ENCODE data around the gene RTP5. TPM values are rescaled to one million over a fixed set of nuclear protein-coding genes. Genes with fewer than 3 reads are reported as not detected.
A peak's percentile ranks its signal among the peaks of the same experiment; 100 is the strongest.

Gene RTP5
- total and polyA plus RNA-seq, 7 donors: 0.16 to 0.19 TPM; not detected in 5

DNA sequence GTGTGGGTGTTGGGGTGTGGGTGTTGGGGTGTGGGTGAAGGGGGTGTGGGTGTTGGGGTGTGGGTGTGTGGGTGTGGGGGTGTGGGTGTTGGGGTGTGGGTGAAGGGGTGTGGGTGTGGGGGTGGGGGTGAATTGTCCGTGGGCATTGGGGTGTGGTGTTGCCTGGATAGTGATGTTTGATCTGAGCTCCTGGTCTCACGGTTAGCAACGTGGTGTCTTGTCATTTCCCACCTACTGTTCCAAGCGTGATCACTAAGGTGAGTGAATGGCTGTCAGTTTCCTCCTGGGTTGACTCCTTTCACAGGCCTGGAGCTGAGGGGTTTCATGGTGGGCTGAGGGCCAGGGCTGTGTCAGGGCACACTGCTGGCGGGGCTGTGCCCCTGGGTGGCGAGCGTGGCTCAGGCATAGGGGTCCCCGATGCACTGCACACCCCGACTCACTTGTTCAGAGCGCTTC lies 27.2 kb downstream of the RTP5 start:
- no peak overlapping the region for H3K27ac ChIP-seq
- no peaks in the 10 kb centered on the region for H3K9me3 ChIP-seq
- H3K36me3 ChIP-seq: no peaks in the 10 kb centered on the region
- intact Hi-C loops (cut with DNase I): no loop called here
- no peak for TF ChIP-seq EP300 (IDR thresholded peaks at IDR 0.05)
- no peak for TF ChIP-seq POLR2A (IDR thresholded peaks at IDR 0.05)
- no peak for TF ChIP-seq POLR2AphosphoS5 (IDR thresholded peaks at IDR 0.05)
- TF ChIP-seq, protein P1, sequence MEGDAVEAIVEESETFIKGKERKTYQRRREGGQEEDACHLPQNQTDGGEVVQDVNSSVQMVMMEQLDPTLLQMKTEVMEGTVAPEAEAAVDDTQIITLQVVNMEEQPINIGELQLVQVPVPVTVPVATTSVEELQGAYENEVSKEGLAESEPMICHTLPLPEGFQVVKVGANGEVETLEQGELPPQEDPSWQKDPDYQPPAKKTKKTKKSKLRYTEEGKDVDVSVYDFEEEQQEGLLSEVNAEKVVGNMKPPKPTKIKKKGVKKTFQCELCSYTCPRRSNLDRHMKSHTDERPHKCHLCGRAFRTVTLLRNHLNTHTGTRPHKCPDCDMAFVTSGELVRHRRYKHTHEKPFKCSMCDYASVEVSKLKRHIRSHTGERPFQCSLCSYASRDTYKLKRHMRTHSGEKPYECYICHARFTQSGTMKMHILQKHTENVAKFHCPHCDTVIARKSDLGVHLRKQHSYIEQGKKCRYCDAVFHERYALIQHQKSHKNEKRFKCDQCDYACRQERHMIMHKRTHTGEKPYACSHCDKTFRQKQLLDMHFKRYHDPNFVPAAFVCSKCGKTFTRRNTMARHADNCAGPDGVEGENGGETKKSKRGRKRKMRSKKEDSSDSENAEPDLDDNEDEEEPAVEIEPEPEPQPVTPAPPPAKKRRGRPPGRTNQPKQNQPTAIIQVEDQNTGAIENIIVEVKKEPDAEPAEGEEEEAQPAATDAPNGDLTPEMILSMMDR (IDR thresholded peaks at IDR 0.05): no peak
- WGBS, 2 donors: 81 to 89% methylated on average over 10 of the region's 10 CpGs
- H3K4me1 ChIP-seq: peaks cover 0 to 12% (median 7%) of the 10 kb centered on the region in 4 donors
- H3K27me3 ChIP-seq: peaks cover 0 to 10% (median 0%) of the 10 kb centered on the region in 3 donors
- no peak for DNase-seq
- no peak overlapping the region for H3K4me3 ChIP-seq

DNA sequence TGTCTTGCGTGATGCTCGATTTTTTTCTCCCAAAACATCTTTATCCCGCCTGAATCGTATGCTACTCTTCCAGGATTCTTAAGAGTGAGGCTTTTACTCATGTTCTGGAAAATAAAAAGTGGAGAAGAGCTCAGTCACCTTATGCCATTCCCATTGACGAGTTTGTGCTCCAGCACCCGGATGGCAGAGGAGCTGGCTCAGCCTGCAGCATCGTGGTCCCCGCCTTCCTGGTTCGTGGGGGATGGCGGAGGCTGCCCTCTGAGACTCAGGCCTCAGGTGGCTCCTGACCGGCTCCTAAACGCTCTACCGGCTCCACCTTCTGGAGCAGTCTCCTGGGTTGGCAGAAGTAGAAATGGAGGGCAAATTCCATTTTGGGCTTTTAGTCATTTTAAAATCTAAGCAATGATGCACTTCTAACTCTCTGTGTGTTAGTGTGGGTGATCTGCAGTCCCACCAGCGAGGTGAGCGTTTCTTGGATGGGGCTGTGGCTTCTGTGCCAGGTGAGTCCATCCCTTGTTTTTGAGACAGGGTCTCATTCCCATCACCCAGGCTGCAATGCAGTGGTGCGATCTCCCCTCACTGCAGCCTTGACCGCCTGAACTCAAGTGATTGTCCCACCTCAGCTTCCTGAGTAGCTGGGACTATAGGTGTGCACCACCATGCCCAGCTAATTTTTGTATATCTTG lies 27.8 kb downstream of the RTP5 start:
- intact Hi-C loops (cut with DNase I): no loop called here
- H3K4me3 ChIP-seq: no peak overlapping the region
- no peaks in the 10 kb centered on the region for H3K36me3 ChIP-seq
- no peak overlapping the region for H3K27ac ChIP-seq
- H3K4me1 ChIP-seq: peaks cover 0 to 13% (median 8%) of the 10 kb centered on the region in 4 donors
- WGBS, 2 donors: 84 to 91% methylated on average over 17 of the region's 17 CpGs
- no peak for DNase-seq
- TF ChIP-seq EP300 (IDR thresholded peaks at IDR 0.05): no peak
- H3K27me3 ChIP-seq: peaks cover 0 to 10% (median 0%) of the 10 kb centered on the region in 3 donors
- H3K9me3 ChIP-seq: no peaks in the 10 kb centered on the region

DNA sequence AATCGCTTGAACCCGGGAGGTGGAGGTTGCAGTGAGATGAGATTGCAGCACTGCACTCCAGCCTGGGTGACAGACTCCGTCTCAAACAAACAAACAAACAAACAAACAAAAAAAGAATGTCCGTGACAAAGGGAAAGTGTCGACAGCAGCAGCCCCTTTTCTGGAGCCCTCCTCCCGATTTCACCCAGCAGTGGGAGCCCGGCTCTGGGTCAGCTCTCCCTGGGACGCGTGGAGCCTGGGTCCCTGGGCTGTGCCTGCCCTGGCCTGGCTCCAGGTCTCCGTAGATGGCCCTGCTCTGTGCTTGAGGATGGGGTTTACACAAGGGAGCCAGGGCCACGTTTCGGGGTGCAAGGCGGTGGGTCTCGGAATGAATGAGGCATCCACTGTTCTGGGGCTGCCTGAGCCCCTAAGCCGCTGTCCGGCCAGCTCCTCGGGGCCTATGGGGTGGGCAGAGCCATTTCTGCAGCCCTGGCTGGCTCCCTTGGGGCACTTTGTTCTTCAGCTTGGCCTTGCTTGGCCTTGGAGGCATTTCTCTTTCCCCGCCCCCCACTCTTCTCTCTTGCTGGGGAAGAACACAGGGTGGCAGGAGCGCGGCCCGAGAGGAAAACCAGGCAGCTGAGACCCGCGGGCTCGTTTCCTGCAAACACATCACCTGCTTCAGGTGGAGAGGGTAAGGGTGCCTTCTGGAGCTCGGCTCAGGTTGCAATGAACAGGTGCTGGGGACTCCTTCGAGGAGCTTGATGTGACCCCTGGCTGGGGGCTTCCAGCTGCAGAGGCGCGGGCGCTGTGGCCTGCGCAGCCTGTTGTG lies 29.1 kb downstream of the RTP5 start:
- 91 to 92% methylated on average over 30 of the region's 30 CpGs for WGBS, 2 donors
- Histone ChIP-seq H3K27me3 (peaks cover 0 to 10% (median 0%) of the 10 kb centered on the region in 3 donors), H3K27ac (no peak overlapping the region), H3K4me3 (no peak overlapping the region), H3K9me3 (no peaks in the 10 kb centered on the region), H3K4me1 (peaks cover 0 to 13% (median 8%) of the 10 kb centered on the region in 4 donors), H3K36me3 (no peaks in the 10 kb centered on the region)
- peak; percentile 50 for DNase-seq
- intact Hi-C loops (cut with DNase I): no loop called here
- TF ChIP-seq POLR2A (IDR thresholded peaks at IDR 0.05): no peak
- TF ChIP-seq, protein P1 (IDR thresholded peaks at IDR 0.05): no peak
- no peak for TF ChIP-seq POLR2AphosphoS5 (IDR thresholded peaks at IDR 0.05)
- TF ChIP-seq EP300 (IDR thresholded peaks at IDR 0.05): no peak

DNA sequence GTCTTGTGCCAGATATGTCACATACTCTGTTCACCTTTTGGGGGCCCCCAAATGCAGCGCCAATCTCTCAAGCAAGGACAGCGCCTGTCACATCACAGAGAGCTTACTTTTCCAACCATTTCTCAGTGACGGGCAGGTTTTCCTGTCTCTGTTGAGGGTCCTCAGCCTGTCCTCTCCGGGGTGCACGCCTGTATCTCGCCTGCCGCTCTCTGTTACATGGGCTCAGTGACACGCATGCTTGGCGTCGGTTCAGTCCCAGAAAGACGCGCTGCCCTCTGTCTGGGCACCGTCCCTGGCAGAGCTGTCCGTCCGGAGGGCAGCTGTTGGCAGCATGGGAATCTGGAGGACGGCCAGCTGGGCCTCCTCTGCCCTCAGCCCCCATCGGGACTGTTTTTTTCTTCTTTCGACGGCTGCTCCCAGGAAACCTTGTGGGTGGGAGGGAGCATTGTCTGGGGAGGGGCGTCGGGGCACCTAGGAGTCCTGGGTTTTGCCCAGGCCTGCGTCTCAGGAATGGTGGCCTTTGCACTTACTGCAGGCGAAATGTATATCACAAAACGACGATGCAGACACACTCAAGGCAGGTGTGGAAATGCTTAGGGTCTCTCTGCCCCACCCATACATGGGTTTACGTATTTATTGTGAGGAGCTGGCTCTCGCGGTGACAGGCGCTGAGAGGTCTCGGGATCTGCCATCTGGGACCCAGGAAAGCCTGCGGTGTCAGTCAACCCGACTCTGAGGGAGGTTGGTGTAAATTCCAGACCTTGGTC lies 30.9 kb downstream of the RTP5 start:
- 87 to 91% methylated on average over 32 of the region's 32 CpGs for WGBS, 2 donors
- no peaks in the 10 kb centered on the region for H3K36me3 ChIP-seq
- no peak for DNase-seq
- no peaks in the 10 kb centered on the region for H3K9me3 ChIP-seq
- TF ChIP-seq, protein P1 (IDR thresholded peaks at IDR 0.05): no peak
- no peak for TF ChIP-seq POLR2AphosphoS5 (IDR thresholded peaks at IDR 0.05)
- intact Hi-C loops (cut with DNase I): no loop called here
- H3K27ac ChIP-seq: no peak overlapping the region
- H3K4me1 ChIP-seq: peaks cover 0 to 13% (median 8%) of the 10 kb centered on the region in 4 donors
- no peak overlapping the region for H3K4me3 ChIP-seq
- peaks cover 0 to 10% (median 0%) of the 10 kb centered on the region in 3 donors for H3K27me3 ChIP-seq

DNA sequence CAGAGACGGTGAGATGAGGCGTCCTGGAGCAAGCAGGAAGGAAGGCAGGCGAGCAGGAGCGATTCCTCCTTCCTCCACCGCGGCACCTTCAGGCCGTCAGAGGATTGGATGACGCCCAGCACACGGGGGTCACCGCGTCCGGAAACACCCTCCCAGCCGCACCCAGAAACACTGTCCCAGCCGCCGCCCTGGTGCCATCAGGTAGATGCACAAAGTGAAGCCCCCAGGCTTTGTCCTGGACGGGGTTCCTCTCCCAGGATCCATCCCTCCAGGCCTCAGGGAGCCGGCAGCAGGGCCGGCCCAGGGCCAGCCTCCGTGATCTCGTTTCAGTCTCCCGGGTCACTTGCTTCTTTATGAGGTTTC lies 31.5 kb downstream of the RTP5 start:
- Histone ChIP-seq H3K27ac (no peak overlapping the region), H3K27me3 (peaks cover 0 to 10% (median 0%) of the 10 kb centered on the region in 3 donors), H3K4me1 (peaks cover 0 to 13% (median 8%) of the 10 kb centered on the region in 4 donors), H3K4me3 (no peak overlapping the region), H3K9me3 (no peaks in the 10 kb centered on the region), H3K36me3 (no peaks in the 10 kb centered on the region)
- TF ChIP-seq EP300 (IDR thresholded peaks at IDR 0.05) (no peak), POLR2A (IDR thresholded peaks at IDR 0.05) (no peak), POLR2AphosphoS5 (IDR thresholded peaks at IDR 0.05) (no peak)
- DNase-seq: no peak
- intact Hi-C loops (cut with DNase I): no loop called here
- 74 to 92% methylated on average over 21 of the region's 21 CpGs for WGBS, 2 donors
